ENCODE measurements around the gene WDR87. TPM values are rescaled to one million over a fixed set of nuclear protein-coding genes. Genes with fewer than 3 reads are reported as not detected.

WDR87 gene
- total and polyA plus RNA-seq, 10 of the 15 experiments (the other 5 are each of a cell fraction or from before 2014, with no cell fraction given): not detected

GRCh38 chr19:37899966-37900365 lies 6.4 kb downstream of the WDR87 start:
- ATAC-seq (no peak), DNase-seq (ENCODE audit: low read depth, low spot score) (no peak), FAIRE-seq (no peak)
- H3K4me1 ChIP-seq (ENCODE audit: control insufficient read depth, insufficient read depth, low read length): no peaks in the 10 kb centered on the region; the same call in 1 of the 2 replicates
- no peaks in the 10 kb centered on the region for H4K20me1 ChIP-seq (ENCODE audit: control insufficient read depth, insufficient read depth)
- H3K79me2 ChIP-seq (ENCODE audit: control insufficient read depth, insufficient read depth, low read length): no peaks in the 10 kb centered on the region
- in situ Hi-C loops (cut with MboI): loop anchor here (5.0 kb wide), 1 partner anchor 332 kb away; no protein-coding TSS in a partner anchor
- no peaks in the 10 kb centered on the region for H3K9me3 ChIP-seq (replicated peaks; ENCODE audit: control insufficient read depth, insufficient read depth, low read length)
- POLR2A ChIA-PET: interaction anchor here (0.6 kb wide), 1 partner anchor 40 kb away, joined by 4 read pairs; no protein-coding TSS in a partner anchor
- H3K9ac ChIP-seq (ENCODE audit: control insufficient read depth, insufficient read depth, low read length): no peak overlapping the region
- intact Hi-C loops (cut with micrococcal nuclease; ENCODE audit: unreplicated experiment): loop anchor here (5.0 kb wide), 2 partner anchors 242 to 327 kb away; no protein-coding TSS in a partner anchor
- H3K4me3 ChIP-seq: no peak overlapping the region
- RAD21 ChIA-PET (ENCODE audit: unreplicated experiment): interaction anchor here (0.6 to 1.8 kb wide), 4 partner anchors 134 to 503 kb away, joined by 3 to 6 read pairs (median 4); partner anchors contain the start of genes FAM98C and PSMD8
- H3K27me3 ChIP-seq (replicated peaks in 1 of 2; ENCODE audit: control insufficient read depth in 2 of 2, insufficient read depth in 2 of 2, low read length in 1 of 2): no peaks in the 10 kb centered on the region
- CTCF ChIA-PET: interaction anchor here (0.6 to 9.9 kb wide), 9 partner anchors 94 to 503 kb away, joined by 3 to 80 read pairs (median 3); partner anchors contain the start of gene FAM98C
- 38% methylated on average over 2 of the region's 2 CpGs for WGBS (ENCODE audit: insufficient coverage, insufficient replicate concordance, low lambda C conversion rate, missing lambda C conversion rate)
- H2AFZ ChIP-seq (ENCODE audit: control insufficient read depth, low read depth, low read length): no peak overlapping the region
- TF ChIP-seq POLR2AphosphoS2 (IDR thresholded peaks at IDR 0.05; ENCODE audit: low read depth, low read length): no peak
- TF ChIP-seq STAT3 (IDR thresholded peaks at IDR 0.05; ENCODE audit: low read depth, low read length): no peak
- no peak for TF ChIP-seq POU2F2 (IDR thresholded peaks at IDR 0.05; ENCODE audit: borderline replicate concordance, low read depth, low read length)
- no peak for TF ChIP-seq IRF5 (IDR thresholded peaks at IDR 0.05; ENCODE audit: borderline replicate concordance)
- no peak for TF ChIP-seq HDAC2 (IDR thresholded peaks at IDR 0.05)
- no peak for TF ChIP-seq ZNF217 (IDR thresholded peaks at IDR 0.05)
- no peak for TF ChIP-seq RELB (IDR thresholded peaks at IDR 0.05; ENCODE audit: low read depth)
- no peak for TF ChIP-seq USF1 (IDR thresholded peaks at IDR 0.05; ENCODE audit: borderline replicate concordance, extremely low read length, insufficient read depth, low read depth, low read length)
- no peak for TF ChIP-seq CREB1 (IDR thresholded peaks at IDR 0.05; ENCODE audit: low read depth)
- TF ChIP-seq TCF12 (IDR thresholded peaks at IDR 0.05; ENCODE audit: low read depth, low read length): no peak
- TF ChIP-seq SREBF1 (IDR thresholded peaks at IDR 0.05; ENCODE audit: low read length): no peak
- TF ChIP-seq TBL1XR1 (IDR thresholded peaks at IDR 0.05; ENCODE audit: low read depth, low read length): no peak
- no peak for TF ChIP-seq NR2C2 (IDR thresholded peaks at IDR 0.05; ENCODE audit: borderline replicate concordance, control insufficient read depth, insufficient read length, low read depth)
- no peak overlapping the region for H3K4me2 ChIP-seq (ENCODE audit: control insufficient read depth, insufficient read depth)
- H3K36me3 ChIP-seq (ENCODE audit: control insufficient read depth in 2 of 2, insufficient read depth in 2 of 2, low read length in 1 of 2): no peaks in the 10 kb centered on the region
- BruUV-seq (replicated peaks): no TSS peak
- H3K27ac ChIP-seq (ENCODE audit: control insufficient read depth, insufficient read depth): no peak overlapping the region
- SMC1A ChIA-PET (ENCODE audit: uncharacterized antibody, unreplicated experiment): interaction anchor here (0.7 to 2.7 kb wide), 6 partner anchors 87 to 474 kb away, joined by 3 to 6 read pairs (median 4); no protein-coding TSS in a partner anchor
